A549 (cell line): Measurements from ENCODE around the gene BTBD2. TPM values are rescaled to one million over a fixed set of nuclear protein-coding genes. Genes with fewer than 3 reads are reported as not detected.

ENCODE experiments used
- ATAC-seq, 2 experiments: fragments of 200-7000 bp in 1 of 2; fragments of >200 bp in 1 of 2; cut with Nextera tagmentation in 1 of 2; cut with Tn5 transposase in 1 of 2; 3 replicates each; pipeline versions ENCODE4 v1.8.0 to v1.9.1; 2018 to 2020; ENCODE audit warnings: mild to moderate bottlenecking in 1 of 2, moderate library complexity in 1 of 2
- CTCF ChIA-PET: fragments of 300-600 bp; sonication (Branson Sonifier 250); formaldehyde crosslinking; extraction: SDS; loops from one replicate; lab custom pipeline; 2021; ENCODE audit warnings: antibody characterized with exemption, inconsistent platforms; lab: Yijun Ruan, JAX
- POLR2A ChIA-PET: fragments of 350-600 bp; formaldehyde crosslinking; extraction: SDS; loops from one replicate; lab custom pipeline; 2021; ENCODE audit warnings: antibody characterized with exemption, inconsistent platforms; lab: Yijun Ruan, JAX
- DNase-seq, 2 experiments: peaks; one replicate each; pipeline versions ENCODE4 v3.0.0 to v3.0.0-alpha.2; 2011 to 2016; ENCODE audit warnings: low read depth in 1 of 2, low spot score in 1 of 2
- FAIRE-seq: peaks from 2 replicates; lab custom pipeline; 2011; peaks lifted over from hg19 to GRCh38; lab: Jason Lieb, UNC
- H3K27ac ChIP-seq, 2 experiments: fragments of >200 bp; sonication (Bioruptor Twin); formaldehyde crosslinking; 3 replicates each; pipeline ENCODE4 v1.5.1; 2016 to 2017
- H3K4me1 ChIP-seq: fragments of >200 bp; sonication (Bioruptor Twin); formaldehyde crosslinking; 3 replicates; pipeline ENCODE4 v1.6.1; 2016
- H3K4me2 ChIP-seq: fragments of >200 bp; sonication (Bioruptor Twin); formaldehyde crosslinking; 3 replicates; pipeline ENCODE4 v1.6.1; 2016
- H3K4me3 ChIP-seq: fragments of >200 bp; sonication (Bioruptor Twin); formaldehyde crosslinking; 3 replicates; pipeline ENCODE4 v1.5.1; 2016
- H3K9me3 ChIP-seq: fragments of >200 bp; sonication (Bioruptor Twin); formaldehyde crosslinking; 3 replicates; pipeline ENCODE4 v1.6.1; 2016
- ATOH8 ChIP-seq: fragments of 250-450 bp; sonication (Bioruptor Pico); IDR thresholded peaks from 2 replicates; pipeline ENCODE4 v1.5.0; 2020; ENCODE audit warnings: low read depth, mild to moderate bottlenecking, moderate library complexity
- BCL3 ChIP-seq: fragments of >200 bp; sonication (Bioruptor Twin); formaldehyde crosslinking; IDR thresholded peaks from 3 replicates; pipeline ENCODE4 v1.6.1; 2016
- CBX2 ChIP-seq: fragments of 200-600 bp; sonication (generic); IDR thresholded peaks from 2 replicates; pipeline ENCODE4 v1.6.1; 2016; ENCODE audit warnings: low read depth, mild to moderate bottlenecking, borderline replicate concordance
- CBX8 ChIP-seq: fragments of 200-600 bp; sonication (generic); IDR thresholded peaks from 2 replicates; pipeline ENCODE4 v1.6.1; 2016
- CHD4 ChIP-seq: fragments of 200-600 bp; sonication (generic); IDR thresholded peaks from 2 replicates; pipeline ENCODE4 v1.6.1; 2016; ENCODE audit warnings: antibody characterized with exemption, mild to moderate bottlenecking, borderline replicate concordance
- ELK1 ChIP-seq: fragments of 150-350 bp; IDR thresholded peaks from 2 replicates; pipeline ENCODE4 v1.6.1; 2014; ENCODE audit warnings: low read depth, mild to moderate bottlenecking, low read length
- FOSL2 ChIP-seq, 2 experiments: fragments of 450-650 bp in 1 of 2; fragments of >200 bp in 1 of 2; sonication (Bioruptor Twin) in 1 of 2; formaldehyde crosslinking; IDR thresholded peaks; 2 replicates each; pipeline versions ENCODE4 v1.5.0 to v1.6.1; 2016 to 2020; ENCODE audit warnings: mild to moderate bottlenecking in 1 of 2, moderate library complexity in 1 of 2
- GATA3 ChIP-seq: IDR thresholded peaks from 2 replicates; pipeline ENCODE4 v1.6.1; 2012; ENCODE audit warnings: borderline replicate concordance
- HDAC2 ChIP-seq: fragments of 200-600 bp; sonication (generic); IDR thresholded peaks from 2 replicates; pipeline ENCODE4 v1.6.1; 2016
- HES2 ChIP-seq: fragments of >200 bp; sonication (Bioruptor Twin); formaldehyde crosslinking; IDR thresholded peaks from 2 replicates; pipeline ENCODE4 v1.6.1; 2016
- HMGXB4 ChIP-seq: fragments of 250-450 bp; sonication (Bioruptor Pico); IDR thresholded peaks from 2 replicates; pipeline ENCODE4 v1.5.0; 2021; ENCODE audit warnings: mild to moderate bottlenecking, moderate library complexity, borderline replicate concordance
- JUNB ChIP-seq: fragments of >200 bp; sonication (Bioruptor Twin); formaldehyde crosslinking; IDR thresholded peaks from 2 replicates; pipeline ENCODE4 v1.6.1; 2016
- KDM5A ChIP-seq: fragments of 200-600 bp; sonication (generic); IDR thresholded peaks from 2 replicates; pipeline ENCODE4 v1.6.1; 2016; ENCODE audit warnings: antibody characterized with exemption, mild to moderate bottlenecking
- MYC ChIP-seq: IDR thresholded peaks from 2 replicates; pipeline ENCODE4 v1.6.1; 2012; ENCODE audit warnings: mild to moderate bottlenecking, inconsistent platforms, low read length, improper control_type of control experiment, borderline replicate concordance
- PBX3 ChIP-seq: IDR thresholded peaks from 2 replicates; pipeline ENCODE4 v1.6.1; 2012
- PHF8 ChIP-seq: fragments of 200-600 bp; sonication (generic); IDR thresholded peaks from 2 replicates; pipeline ENCODE4 v1.6.1; 2016; ENCODE audit warnings: low read depth, mild to moderate bottlenecking, antibody characterized with exemption, moderate library complexity, borderline replicate concordance
- REST ChIP-seq: fragments of 200-600 bp; sonication (generic); IDR thresholded peaks from 2 replicates; pipeline ENCODE4 v1.6.1; 2016; ENCODE audit warnings: antibody characterized with exemption, mild to moderate bottlenecking, moderate library complexity
- RNF2 ChIP-seq: fragments of 200-600 bp; sonication (generic); IDR thresholded peaks from 2 replicates; pipeline ENCODE4 v1.6.1; 2016; ENCODE audit warnings: low read depth, mild to moderate bottlenecking, antibody characterized with exemption, moderate library complexity, borderline replicate concordance
- TFCP2L1 ChIP-seq: fragments of 250-450 bp; sonication (Bioruptor Pico); IDR thresholded peaks from 2 replicates; pipeline ENCODE4 v1.5.0; 2021; ENCODE audit warnings: mild to moderate bottlenecking
- TP53 ChIP-seq: fragments of 250-450 bp; sonication (Bioruptor Pico); IDR thresholded peaks from 2 replicates; pipeline ENCODE4 v1.5.0; 2021; ENCODE audit warnings: mild to moderate bottlenecking, moderate library complexity
- ZC3H11A ChIP-seq: fragments of 450-650 bp; IDR thresholded peaks from 2 replicates; pipeline ENCODE4 v1.6.1; 2014; ENCODE audit warnings: antibody characterized with exemption, mild to moderate bottlenecking
- ZNF302 ChIP-seq: fragments of 250-450 bp; sonication (Bioruptor Pico); IDR thresholded peaks from 2 replicates; pipeline ENCODE4 v1.9.0; 2021; ENCODE audit warnings: inconsistent platforms, mild to moderate bottlenecking, moderate library complexity
- ZSCAN20 ChIP-seq: fragments of 250-450 bp; sonication (Bioruptor Pico); IDR thresholded peaks from 2 replicates; pipeline ENCODE4 v1.8.0; 2022; ENCODE audit warnings: mild to moderate bottlenecking, moderate library complexity
- WGBS: methylation state at CpG from one replicate; pipeline ENCODE4 v1.1.6; 2017; ENCODE audit errors: missing lambda C conversion rate; 5-methylcytosine and 5-hydroxymethylcytosine counted together
- polyA plus RNA-seq, 4 experiments: library from polyadenylated mRNA; depleted of rRNA in 3 of 4; stranded (reverse); fragments of >200 nt; fragmentation: RNase III in 1 of 4; extraction: RNeasy Plus Mini Kit Qiagen cat#74134 plus additional on column Dnase treatment in 1 of 4; gene quantifications; 2 replicates in 3 of 4; 3 replicates in 1 of 4; pipeline ENCODE4 v1.2.3, GENCODE V29; 2011 to 2017

BTBD2 gene
- polyA plus RNA-seq, 2 of the 4 experiments (the other 2 are of a cell fraction), result 16.3 to 29.6 TPM

- Histone ChIP-seq H3K9me3 (no peaks in the 10 kb centered on the region), H3K4me2 (no peak overlapping the region), H3K4me1 (peaks cover 4% of the 10 kb centered on the region; the same call in 2 of the 3 replicates), H3K27ac (no peak overlapping the region; a peak in 1 of 6 replicates)
- ATAC-seq, result no peak
- 96% methylated on average over 5 of the region's 30 CpGs for WGBS
- POLR2A ChIA-PET, result no interaction called here
- TF ChIP-seq MYC (no peak), BCL3 (no peak), ELK1 (no peak), HMGXB4 (no peak), HES2 (no peak), ZC3H11A (no peak), TP53 (no peak), GATA3 (no peak), ATOH8 (CRISPR knock-in tag) (no peak), CBX8 (no peak), PBX3 (no peak), PHF8 (no peak), HDAC2 (no peak)
- TF ChIP-seq, all 56 proteins: peak for 0
- CTCF ChIA-PET, result interaction anchor here (0.7 to 1.7 kb wide), 7 partner anchors 12 to 213 kb away, joined by 3 to 5 read pairs (median 3); no protein-coding TSS in a partner anchor
- H3K4me3 ChIP-seq, result no peak overlapping the region
- FAIRE-seq, result no peak
- no peak for DNase-seq
Observed at GRCh38 chr19:1944916-1945561, 70.5 kb downstream of the BTBD2 start.

GRCh38 chr19:1944088-1944915 lies 71.2 kb downstream of the BTBD2 start:
- Histone ChIP-seq H3K4me2 (no peak overlapping the region), H3K4me1 (peaks cover 11% of the 10 kb centered on the region; the same call in 2 of the 3 replicates), H3K4me3 (no peak overlapping the region), H3K9me3 (no peaks in the 10 kb centered on the region), H3K27ac (no peak overlapping the region; a peak in 1 of 6 replicates)
- no peak for DNase-seq
- FAIRE-seq, result no peak
- WGBS, result 91% methylated on average over 15 of the region's 42 CpGs
- ATAC-seq, result no peak
- POLR2A ChIA-PET, result no interaction called here
- CTCF ChIA-PET, result interaction anchor here (1.6 kb wide), 1 partner anchor 14 kb away, joined by 8 read pairs; no protein-coding TSS in a partner anchor
- TF ChIP-seq PHF8 (no peak), TFCP2L1 (CRISPR knock-in tag) (no peak), REST (no peak), JUNB (no peak), RNF2 (no peak), CBX2 (no peak), ZNF302 (CRISPR knock-in tag) (no peak), FOSL2 (IDR thresholded peaks at IDR 0.05) (no peak), FOSL2 (CRISPR knock-in tag; IDR thresholded peaks at IDR 0.05) (no peak), CHD4 (no peak), ZSCAN20 (CRISPR knock-in tag) (no peak), GATA3 (no peak), MYC (no peak), TP53 (no peak), KDM5A (no peak)
